Right lobe of liver (tissue), 4 donors: ENCODE results near the gene MED10.

Experiments used
- POLR2A ChIP-seq: fragments of 450-650 bp; IDR thresholded peaks from one replicate; pipeline ENCODE4 v1.6.1; 2017; ENCODE audit warnings: antibody characterized with exemption, mild to moderate bottlenecking
- TF ChIP-seq, protein P1 (sequence below), 4 donors: fragments of 200-600 bp in 3 of 4; fragments of 450-650 bp in 1 of 4; IDR thresholded peaks; one replicate each; pipeline versions ENCODE4 v1.5.1 to v1.8.0; 2016 to 2022; ENCODE audit warnings: antibody characterized with exemption in 4 of 4, mild to moderate bottlenecking in 2 of 4
- donor health status: DM: no; HTN: no; CAD: no.
- donor health status: DM: no; HTN: no; CAD: no.
- donor health status: DM: no; HTN: yes; CAD: no.

GRCh38 chr5:6418679-6419276 is 40.4 kb upstream of the MED10 start:
- no peak for TF ChIP-seq POLR2A
- TF ChIP-seq, protein P1, sequence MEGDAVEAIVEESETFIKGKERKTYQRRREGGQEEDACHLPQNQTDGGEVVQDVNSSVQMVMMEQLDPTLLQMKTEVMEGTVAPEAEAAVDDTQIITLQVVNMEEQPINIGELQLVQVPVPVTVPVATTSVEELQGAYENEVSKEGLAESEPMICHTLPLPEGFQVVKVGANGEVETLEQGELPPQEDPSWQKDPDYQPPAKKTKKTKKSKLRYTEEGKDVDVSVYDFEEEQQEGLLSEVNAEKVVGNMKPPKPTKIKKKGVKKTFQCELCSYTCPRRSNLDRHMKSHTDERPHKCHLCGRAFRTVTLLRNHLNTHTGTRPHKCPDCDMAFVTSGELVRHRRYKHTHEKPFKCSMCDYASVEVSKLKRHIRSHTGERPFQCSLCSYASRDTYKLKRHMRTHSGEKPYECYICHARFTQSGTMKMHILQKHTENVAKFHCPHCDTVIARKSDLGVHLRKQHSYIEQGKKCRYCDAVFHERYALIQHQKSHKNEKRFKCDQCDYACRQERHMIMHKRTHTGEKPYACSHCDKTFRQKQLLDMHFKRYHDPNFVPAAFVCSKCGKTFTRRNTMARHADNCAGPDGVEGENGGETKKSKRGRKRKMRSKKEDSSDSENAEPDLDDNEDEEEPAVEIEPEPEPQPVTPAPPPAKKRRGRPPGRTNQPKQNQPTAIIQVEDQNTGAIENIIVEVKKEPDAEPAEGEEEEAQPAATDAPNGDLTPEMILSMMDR (IDR thresholded peaks at IDR 0.05), result no peak
